ENCODE results near the gene CHN1. TPM values are rescaled to one million over a fixed set of nuclear protein-coding genes. Genes with fewer than 3 reads are reported as not detected.

CHN1 gene
- total RNA-seq, 4 donors from 2014 or later = 0.66 to 4.7 (median 2.4) TPM

DNA sequence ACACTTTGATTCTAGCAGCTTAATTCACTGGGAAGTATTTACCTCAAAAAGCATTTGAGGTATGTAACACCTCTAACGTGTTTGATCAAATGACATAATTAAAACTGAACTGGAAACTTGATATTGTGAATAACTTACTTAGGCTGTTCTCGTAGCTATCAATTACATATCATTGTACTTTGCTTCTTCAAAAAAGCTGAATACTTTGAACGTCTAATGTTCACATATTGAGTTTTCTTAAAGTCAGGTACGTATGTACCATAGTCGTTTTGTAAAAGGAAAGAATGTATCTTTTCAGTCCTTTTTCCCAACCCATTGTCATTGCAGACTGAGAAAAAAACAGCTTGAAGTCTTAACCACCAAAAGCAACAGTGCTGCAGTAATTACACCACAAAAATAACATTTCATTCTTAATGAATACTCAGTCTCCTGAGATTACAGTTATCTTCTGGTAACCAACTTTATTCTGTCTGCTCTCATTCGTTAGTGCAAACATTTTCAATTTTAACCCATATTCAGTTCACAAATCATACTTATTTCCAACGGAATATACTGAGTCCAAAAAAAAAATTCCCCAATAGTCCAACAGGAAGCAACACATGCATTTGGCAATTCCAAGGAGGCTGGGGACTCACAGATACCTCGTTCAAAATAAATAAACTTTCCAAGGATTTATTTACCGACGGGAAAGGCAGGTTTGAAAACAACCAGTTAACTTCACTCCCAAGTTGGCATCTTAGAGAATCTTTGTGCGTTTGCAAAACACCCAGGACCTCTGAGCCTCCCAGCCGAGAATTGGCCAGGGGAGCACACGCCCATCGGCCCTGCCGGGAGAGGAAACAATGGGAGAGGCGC lies 1.1 kb downstream of the CHN1 start:
- peak; percentile 25 to 33 for ATAC-seq

DNA sequence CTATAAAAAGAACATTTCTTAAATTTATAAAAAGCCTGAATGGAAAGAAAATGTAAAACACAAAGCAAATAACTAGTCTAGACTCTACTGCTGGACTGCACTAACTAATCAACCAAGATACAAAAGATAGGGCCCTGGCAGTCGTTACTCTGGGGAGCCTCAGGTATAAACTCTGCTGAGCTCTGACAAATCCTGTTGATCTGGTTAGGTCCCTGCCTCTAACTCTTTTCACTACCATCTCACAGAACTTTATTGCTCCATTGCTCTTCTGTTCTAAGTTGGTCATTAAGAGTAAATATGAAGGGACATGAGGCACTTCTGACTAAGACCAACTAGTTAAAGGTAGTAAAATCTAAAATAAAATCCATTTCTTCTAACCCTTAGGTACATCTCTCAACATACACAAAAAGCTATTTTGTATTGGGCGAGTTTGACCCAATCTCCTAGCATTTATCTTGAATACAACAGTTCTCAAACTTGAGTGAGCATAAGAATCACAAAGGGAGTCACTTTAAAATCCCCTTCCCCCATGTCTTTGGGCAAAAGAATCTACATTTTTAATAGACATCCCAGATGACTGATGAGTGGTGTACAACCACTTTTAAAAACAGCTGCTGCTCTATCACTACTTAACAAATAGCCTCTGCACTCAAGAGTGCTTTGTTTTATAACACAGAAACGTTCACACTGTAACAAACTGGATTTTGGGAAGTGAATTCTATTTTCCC lies 2.5 kb downstream of the CHN1 start:
- ATAC-seq (no peak), DNase-seq (no peak)
- TF ChIP-seq, protein P1, sequence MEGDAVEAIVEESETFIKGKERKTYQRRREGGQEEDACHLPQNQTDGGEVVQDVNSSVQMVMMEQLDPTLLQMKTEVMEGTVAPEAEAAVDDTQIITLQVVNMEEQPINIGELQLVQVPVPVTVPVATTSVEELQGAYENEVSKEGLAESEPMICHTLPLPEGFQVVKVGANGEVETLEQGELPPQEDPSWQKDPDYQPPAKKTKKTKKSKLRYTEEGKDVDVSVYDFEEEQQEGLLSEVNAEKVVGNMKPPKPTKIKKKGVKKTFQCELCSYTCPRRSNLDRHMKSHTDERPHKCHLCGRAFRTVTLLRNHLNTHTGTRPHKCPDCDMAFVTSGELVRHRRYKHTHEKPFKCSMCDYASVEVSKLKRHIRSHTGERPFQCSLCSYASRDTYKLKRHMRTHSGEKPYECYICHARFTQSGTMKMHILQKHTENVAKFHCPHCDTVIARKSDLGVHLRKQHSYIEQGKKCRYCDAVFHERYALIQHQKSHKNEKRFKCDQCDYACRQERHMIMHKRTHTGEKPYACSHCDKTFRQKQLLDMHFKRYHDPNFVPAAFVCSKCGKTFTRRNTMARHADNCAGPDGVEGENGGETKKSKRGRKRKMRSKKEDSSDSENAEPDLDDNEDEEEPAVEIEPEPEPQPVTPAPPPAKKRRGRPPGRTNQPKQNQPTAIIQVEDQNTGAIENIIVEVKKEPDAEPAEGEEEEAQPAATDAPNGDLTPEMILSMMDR (IDR thresholded peaks at IDR 0.05 in 4 of 5, conservative IDR thresholded peaks at IDR 0.05 in 1 of 5) = no peak
- TF ChIP-seq POLR2A (IDR thresholded peaks at IDR 0.05) = no peak
- intact Hi-C loops (cut with DNase I; ENCODE audit: low total_unique reads) = no loop called here
- in situ Hi-C loops (cut with MboI; ENCODE audit: low sequenced_read_pairs in 4 of 4) = no loop called here
- Histone ChIP-seq H3K4me1 (peaks cover 9 to 10% of the 10 kb centered on the region in 2 donors), H3K27ac (no peak overlapping the region), H3K27me3 (peaks cover 26 to 43% (median 31%) of the 10 kb centered on the region in 3 donors), H3K9me3 (no peaks in the 10 kb centered on the region), H3K4me3 (no peak overlapping the region), H3K36me3 (no peaks in the 10 kb centered on the region)

More for the DNA sequence above, 1.1 kb downstream of the CHN1 start:
- H3K9me3 ChIP-seq = no peaks in the 10 kb centered on the region
- peaks cover 0 to 4% of the 10 kb centered on the region in 2 donors for H3K4me1 ChIP-seq
- in situ Hi-C loops (cut with MboI; ENCODE audit: low sequenced_read_pairs in 4 of 4) (no loop called here), intact Hi-C loops (cut with DNase I; ENCODE audit: low total_unique reads) (no loop called here)
- peak overlapping the region in 3 of 4 donors; percentile 51 to 73 (median 59) for H3K27ac ChIP-seq
- TF ChIP-seq, protein P1 (IDR thresholded peaks at IDR 0.05 in 4 of 5, conservative IDR thresholded peaks at IDR 0.05 in 1 of 5) = no peak
- TF ChIP-seq POLR2A (IDR thresholded peaks at IDR 0.05) = no peak
- H3K4me3 ChIP-seq = peak overlapping the region; percentile 11 to 68 (median 41)
- DNase-seq = no peak
- peaks cover 26 to 45% (median 31%) of the 10 kb centered on the region in 3 donors for H3K27me3 ChIP-seq
- no peaks in the 10 kb centered on the region for H3K36me3 ChIP-seq

- TF ChIP-seq POLR2A (IDR thresholded peaks at IDR 0.05) = no peak
- TF ChIP-seq, protein P1 (IDR thresholded peaks at IDR 0.05 in 4 of 5, conservative IDR thresholded peaks at IDR 0.05 in 1 of 5) = no peak
- H3K27ac ChIP-seq = no peak overlapping the region
- intact Hi-C loops (cut with DNase I; ENCODE audit: low total_unique reads) (no loop called here), in situ Hi-C loops (cut with MboI; ENCODE audit: low sequenced_read_pairs in 4 of 4) (no loop called here)
- H3K36me3 ChIP-seq = no peaks in the 10 kb centered on the region
- ATAC-seq (no peak), DNase-seq (no peak)
- peaks cover 26 to 39% (median 27%) of the 10 kb centered on the region in 3 donors for H3K27me3 ChIP-seq
- H3K4me1 ChIP-seq = peaks cover 9 to 10% of the 10 kb centered on the region in 2 donors
- no peak overlapping the region for H3K4me3 ChIP-seq
- no peaks in the 10 kb centered on the region for H3K9me3 ChIP-seq
Observed at GRCh38 chr2:175001566-175001965, 3.6 kb downstream of the CHN1 start.

DNA sequence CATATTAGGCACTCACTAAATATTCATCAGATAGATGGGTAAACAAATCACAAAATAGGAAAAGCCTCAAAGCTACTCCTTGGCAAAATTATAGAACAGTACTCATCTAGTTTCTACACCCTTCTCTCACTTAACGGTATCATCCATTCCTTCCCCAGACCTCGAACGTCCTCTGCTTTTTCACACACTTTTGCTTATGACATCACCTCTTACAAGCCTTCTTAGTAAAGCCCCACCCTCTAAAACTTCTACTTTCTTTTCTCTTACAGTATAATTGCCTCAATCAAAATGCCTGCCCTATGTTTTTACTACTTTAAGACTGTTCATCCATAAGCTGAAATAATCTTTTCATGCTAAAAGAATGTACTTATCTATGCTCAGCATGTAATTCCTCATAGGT lies 8.1 kb downstream of the CHN1 start:
- H3K36me3 ChIP-seq = no peaks in the 10 kb centered on the region
- H3K27me3 ChIP-seq = peaks cover 4 to 6% (median 6%) of the 10 kb centered on the region in 3 donors
- H3K4me1 ChIP-seq = peaks cover 6 to 9% of the 10 kb centered on the region in 2 donors
- intact Hi-C loops (cut with DNase I; ENCODE audit: low total_unique reads) (no loop called here), in situ Hi-C loops (cut with MboI; ENCODE audit: low sequenced_read_pairs in 4 of 4) (no loop called here)
- ATAC-seq (no peak), DNase-seq (no peak)
- no peak overlapping the region for H3K27ac ChIP-seq
- no peaks in the 10 kb centered on the region for H3K9me3 ChIP-seq
- no peak overlapping the region for H3K4me3 ChIP-seq
- TF ChIP-seq, protein P1 (IDR thresholded peaks at IDR 0.05 in 4 of 5, conservative IDR thresholded peaks at IDR 0.05 in 1 of 5) = no peak
- TF ChIP-seq POLR2A (IDR thresholded peaks at IDR 0.05) = no peak

All from gastrocnemius medialis (tissue), 4 donors.